AG09319 (cell line): ENCODE data around the gene F7.

Source experiments
- DNase-seq: peaks from one replicate; pipeline ENCODE4 v3.0.0-alpha.2; 2010; ENCODE audit warnings: low read depth; ENCODE audit errors: extremely low read depth
- CTCF ChIP-seq: IDR thresholded peaks from 2 replicates; pipeline ENCODE4 v1.5.1; 2011; ENCODE audit warnings: low read depth, mild to moderate bottlenecking, inconsistent platforms, low read length, moderate library complexity

F7 gene

DNA sequence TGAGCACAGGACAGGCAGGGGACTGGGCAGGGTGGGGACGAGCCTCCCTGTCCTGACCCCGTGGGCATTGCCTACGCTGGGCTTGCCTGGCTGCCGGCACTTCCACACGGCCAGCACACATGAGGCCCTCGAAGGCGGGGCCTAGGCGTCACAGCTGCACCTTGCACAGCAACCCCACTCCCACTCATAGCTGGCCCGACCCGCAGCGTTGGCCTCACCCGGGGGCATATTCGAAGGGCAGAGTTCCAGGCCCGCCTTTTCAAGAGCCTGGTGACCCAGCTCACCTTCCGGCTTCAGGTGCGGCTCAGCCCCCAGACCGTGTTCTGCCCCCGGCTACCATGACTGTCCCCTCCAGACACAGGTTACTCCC, 36.0 kb downstream of the F7 start:
- no peak for TF ChIP-seq CTCF
- DNase-seq: no peak

DNA sequence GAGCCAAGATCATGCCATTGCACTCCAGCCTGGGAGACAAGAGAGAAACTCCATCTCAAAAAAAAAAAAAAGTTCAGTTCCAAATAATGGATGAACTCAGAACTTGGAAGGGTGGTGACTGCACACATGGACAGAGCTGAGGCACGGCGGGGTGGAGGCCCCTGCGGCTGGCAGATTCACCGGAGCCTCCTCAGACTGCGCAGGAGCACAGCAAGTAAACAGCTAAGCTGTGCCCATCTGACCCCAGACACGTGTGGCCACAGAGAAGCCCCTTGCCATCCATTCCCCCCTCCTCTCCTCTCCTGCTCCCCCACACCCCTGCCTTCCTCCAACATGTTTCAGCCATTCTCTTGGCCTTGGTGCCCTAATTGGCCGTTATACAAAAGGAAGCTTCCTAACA, 37.3 kb downstream of the F7 start:
- DNase-seq: no peak
- TF ChIP-seq CTCF: no peak

- no peak for DNase-seq
- TF ChIP-seq CTCF: no peak
Observed at GRCh38 chr13:113143466-113144254, 38.1 kb downstream of the F7 start.

DNA sequence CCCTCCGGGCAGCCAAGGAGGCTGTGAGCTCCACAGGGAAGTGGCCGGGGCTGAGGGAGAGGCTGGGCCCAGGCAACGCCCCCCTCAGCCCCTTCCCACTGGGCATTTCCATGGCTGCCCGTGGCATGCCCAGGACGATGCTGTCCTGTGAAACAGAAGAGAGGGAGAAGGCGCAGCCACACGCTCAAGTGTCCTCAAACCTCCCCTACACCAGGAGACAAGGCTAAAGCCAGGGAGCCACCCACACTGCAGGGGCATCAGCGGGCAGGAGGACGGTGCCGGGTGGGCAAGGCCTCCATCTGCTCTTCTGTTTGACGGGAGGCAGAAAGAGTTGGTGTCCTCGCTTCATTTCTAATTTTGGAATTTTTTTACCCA, 38.7 kb downstream of the F7 start:
- no peak for TF ChIP-seq CTCF
- no peak for DNase-seq

- DNase-seq: no peak
- no peak for TF ChIP-seq CTCF
Observed at GRCh38 chr13:113145496-113145895, 39.9 kb downstream of the F7 start.

DNA sequence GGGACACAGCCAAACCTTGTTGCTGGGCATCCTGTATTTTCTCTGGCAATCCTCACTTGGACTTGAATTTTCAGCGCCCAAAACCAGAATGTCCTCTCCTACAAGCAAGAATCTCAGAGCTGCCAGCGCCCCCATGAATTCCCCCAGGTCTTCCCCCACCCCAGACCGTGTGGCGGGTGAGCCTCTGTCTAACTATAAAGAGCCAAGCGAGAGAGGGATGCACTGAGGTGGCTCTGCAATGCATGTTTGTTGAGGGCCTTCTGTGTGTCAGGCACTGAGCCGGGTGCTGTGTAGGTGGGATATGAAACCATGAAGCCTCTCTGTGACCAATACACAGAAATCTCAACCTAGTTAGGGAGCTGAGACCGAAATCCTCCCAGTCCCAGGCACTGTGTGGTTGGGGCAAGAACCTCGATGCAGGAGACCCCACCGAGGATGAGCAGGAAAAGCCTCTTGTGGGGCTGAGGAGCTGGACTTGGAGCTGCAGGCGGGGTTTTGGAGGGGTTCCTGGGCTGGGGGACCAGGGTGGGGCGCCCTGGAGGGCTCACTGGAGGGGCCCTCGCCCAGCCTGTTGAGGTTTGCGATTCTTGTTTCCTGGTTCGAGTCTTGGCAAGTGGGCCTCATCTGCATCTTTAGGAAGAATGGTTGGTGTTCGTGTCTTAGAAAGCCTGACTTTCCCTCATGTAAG, 40.5 kb downstream of the F7 start:
- no peak for DNase-seq
- no peak for TF ChIP-seq CTCF

DNA sequence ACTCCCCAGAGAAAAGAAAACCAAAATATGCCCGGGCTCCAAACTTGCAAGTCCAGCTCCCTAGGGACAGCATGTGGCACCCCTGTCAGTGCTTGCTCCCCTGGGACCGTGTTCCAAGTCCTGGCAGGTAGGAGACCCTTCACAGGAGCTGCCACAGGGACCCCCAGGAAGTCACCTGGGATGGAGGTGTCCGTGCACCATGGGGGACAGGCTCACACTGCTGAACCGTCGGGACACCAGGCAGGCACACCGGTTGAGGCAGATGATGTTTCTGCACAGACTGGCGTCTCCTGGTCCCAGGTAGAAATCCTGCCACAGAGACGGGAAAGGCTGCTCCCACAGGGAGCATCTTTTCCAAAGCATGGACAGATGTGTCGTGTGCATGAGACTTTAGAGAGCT, 41.2 kb downstream of the F7 start:
- no peak for TF ChIP-seq CTCF
- no peak for DNase-seq
